Kidney epithelial cell (primary cell): ENCODE results near the gene SORCS2. TPM values are rescaled to one million over a fixed set of nuclear protein-coding genes. Genes with fewer than 3 reads are reported as not detected.

Source experiments
- DNase-seq: peaks from one replicate; pipeline ENCODE4 v3.0.0-alpha.2; 2010; ENCODE audit warnings: low read depth
- H3K27me3 ChIP-seq: 2 replicates; pipeline ENCODE4 v1.6.0; 2011; ENCODE audit warnings: low read length; ENCODE audit not compliant: control insufficient read depth, insufficient read depth
- H3K36me3 ChIP-seq: 2 replicates; pipeline ENCODE4 v1.5.1; 2011; ENCODE audit warnings: low read length; ENCODE audit not compliant: control insufficient read depth, insufficient read depth
- H3K4me3 ChIP-seq: 2 replicates; pipeline ENCODE4 v1.5.1; 2011; ENCODE audit warnings: low read depth, mild to moderate bottlenecking, control low read depth, low read length
- total RNA-seq: library from RNA; depleted of rRNA; stranded (reverse); fragments of >200 nt; gene quantifications from 2 replicates; pipeline ENCODE4 v1.2.3, GENCODE V29; 2015
- TF ChIP-seq, protein P1 (sequence below): IDR thresholded peaks from 2 replicates; pipeline ENCODE4 v1.5.1; 2011; ENCODE audit warnings: mild to moderate bottlenecking, moderate library complexity, low read length, control low read depth, inconsistent platforms; ENCODE audit not compliant: insufficient read depth, poor library complexity, severe bottlenecking

Gene SORCS2
- total RNA-seq, 1 donor from 2014 or later = 1.4 TPM

DNA sequence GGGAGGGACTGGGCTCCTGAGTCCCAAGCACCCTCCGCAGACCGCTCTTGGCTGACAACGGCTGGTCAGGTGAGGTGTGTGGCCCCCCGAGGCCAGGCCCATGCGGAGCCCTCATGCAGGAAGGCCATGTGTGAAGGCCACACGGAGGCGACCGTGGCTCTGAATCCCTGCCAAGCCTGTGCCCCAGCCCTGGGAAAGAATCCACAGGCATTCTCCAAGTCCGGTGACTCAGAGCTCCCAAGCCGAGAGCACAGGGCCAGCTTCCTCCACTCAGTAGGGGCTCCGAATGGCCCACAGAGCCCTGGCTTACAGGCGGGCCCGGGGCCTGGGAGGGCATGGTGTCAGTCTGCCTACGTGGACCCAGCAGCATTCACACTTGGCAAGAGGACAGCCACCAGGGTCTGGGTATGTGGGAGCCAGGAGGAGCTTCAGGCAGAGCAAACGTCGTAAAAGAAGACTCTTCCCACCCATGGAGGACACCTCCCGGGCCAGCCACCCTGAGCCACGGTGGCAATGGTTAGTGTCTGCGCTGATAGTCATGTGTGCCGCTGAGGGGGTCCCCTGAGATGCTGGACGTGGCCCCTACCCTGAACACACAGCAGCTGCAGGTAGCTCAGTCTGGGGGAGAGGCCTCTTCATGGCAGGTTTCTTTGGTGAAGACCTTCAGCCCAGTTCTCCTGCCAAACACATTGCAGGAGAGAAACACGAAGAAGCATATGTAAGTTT, 136.7 kb downstream of the SORCS2 start:
- peaks cover 16% of the 10 kb centered on the region for H3K27me3 ChIP-seq
- DNase-seq = no peak
- TF ChIP-seq, protein P1, sequence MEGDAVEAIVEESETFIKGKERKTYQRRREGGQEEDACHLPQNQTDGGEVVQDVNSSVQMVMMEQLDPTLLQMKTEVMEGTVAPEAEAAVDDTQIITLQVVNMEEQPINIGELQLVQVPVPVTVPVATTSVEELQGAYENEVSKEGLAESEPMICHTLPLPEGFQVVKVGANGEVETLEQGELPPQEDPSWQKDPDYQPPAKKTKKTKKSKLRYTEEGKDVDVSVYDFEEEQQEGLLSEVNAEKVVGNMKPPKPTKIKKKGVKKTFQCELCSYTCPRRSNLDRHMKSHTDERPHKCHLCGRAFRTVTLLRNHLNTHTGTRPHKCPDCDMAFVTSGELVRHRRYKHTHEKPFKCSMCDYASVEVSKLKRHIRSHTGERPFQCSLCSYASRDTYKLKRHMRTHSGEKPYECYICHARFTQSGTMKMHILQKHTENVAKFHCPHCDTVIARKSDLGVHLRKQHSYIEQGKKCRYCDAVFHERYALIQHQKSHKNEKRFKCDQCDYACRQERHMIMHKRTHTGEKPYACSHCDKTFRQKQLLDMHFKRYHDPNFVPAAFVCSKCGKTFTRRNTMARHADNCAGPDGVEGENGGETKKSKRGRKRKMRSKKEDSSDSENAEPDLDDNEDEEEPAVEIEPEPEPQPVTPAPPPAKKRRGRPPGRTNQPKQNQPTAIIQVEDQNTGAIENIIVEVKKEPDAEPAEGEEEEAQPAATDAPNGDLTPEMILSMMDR = peak; percentile 9
- no peak overlapping the region for H3K4me3 ChIP-seq
- H3K36me3 ChIP-seq = no peaks in the 10 kb centered on the region

GRCh38 chr4:7330031-7330596, 137.8 kb downstream of the SORCS2 start:
- H3K27me3 ChIP-seq = peaks cover 16% of the 10 kb centered on the region
- no peak for DNase-seq
- H3K4me3 ChIP-seq = no peak overlapping the region
- TF ChIP-seq, protein P1 = no peak
- H3K36me3 ChIP-seq = no peaks in the 10 kb centered on the region

- TF ChIP-seq, protein P1 = no peak
- H3K27me3 ChIP-seq = peaks cover 16% of the 10 kb centered on the region
- H3K4me3 ChIP-seq = no peak overlapping the region
- H3K36me3 ChIP-seq = no peaks in the 10 kb centered on the region
- no peak for DNase-seq
Observed at GRCh38 chr4:7330811-7331681, 138.7 kb downstream of the SORCS2 start.

- peaks cover 16% of the 10 kb centered on the region for H3K27me3 ChIP-seq
Observed at GRCh38 chr4:7331682-7332000, 139.3 kb downstream of the SORCS2 start.

GRCh38 chr4:7332216-7333023, 140.1 kb downstream of the SORCS2 start:
- no peaks in the 10 kb centered on the region for H3K36me3 ChIP-seq
- no peak for DNase-seq
- TF ChIP-seq, protein P1 = no peak
- peaks cover 12% of the 10 kb centered on the region for H3K27me3 ChIP-seq
- H3K4me3 ChIP-seq = no peak overlapping the region

More at GRCh38 chr4:7331682-7332000, 139.3 kb downstream of the SORCS2 start:
- TF ChIP-seq, protein P1 = no peak
- H3K4me3 ChIP-seq = no peak overlapping the region
- no peaks in the 10 kb centered on the region for H3K36me3 ChIP-seq
- no peak for DNase-seq
